Breast epithelium (tissue), 3 donors: ENCODE results near the gene TNFRSF11A. TPM values are rescaled to one million over a fixed set of nuclear protein-coding genes. Genes with fewer than 3 reads are reported as not detected.

Experiments
- total RNA-seq, 3 donors: library from RNA; depleted of rRNA; stranded (reverse); fragments of >200 nt; gene quantifications; one replicate each; pipeline ENCODE4 v1.1.0, GENCODE V29; 2016

The TNFRSF11A gene
- total RNA-seq, 3 donors from 2014 or later: 4.2 to 6.4 (median 4.6) TPM

Other genes with a start within 250 kb of the TNFRSF11A start
- 10 to 100 TPM; 33.1 to 67.2 (median 47.9) TPM for gene PIGN, start 138.3 kb upstream of the TNFRSF11A start, total RNA-seq
- 10 to 100 TPM; 33.0 to 69.4 (median 45.9) TPM for gene RELCH, start 138.1 kb upstream of the TNFRSF11A start, total RNA-seq
- 10 to 100 TPM; 24.3 to 36.3 (median 26.2) TPM for gene ZCCHC2, start 197.7 kb downstream of the TNFRSF11A start, total RNA-seq